Retina (tissue), 1 donor: ENCODE data around the gene SUPT6H.
A peak's percentile ranks its signal among the peaks of the same experiment; 100 is the strongest.

Experiments used
- DNase-seq: peaks from one replicate; pipeline ENCODE4 v3.0.0-alpha.2; 2016

Gene SUPT6H

GRCh38 chr17:28661635-28662526, at the start of gene SUPT6H, which contains the start of gene SDF2:
Gene SUPT6H, plus strand, starts transcription at chr17:28662205. Its CDS starts 11,197 bp downstream, at chr17:28673402.
Gene SDF2, minus strand, starts transcription at chr17:28661906. Its CDS starts 30 bp downstream, at chr17:28661876.
- DNase-seq: peak; percentile 99

- no peak for DNase-seq
Observed at GRCh38 chr17:28612531-28612930, 49.5 kb upstream of the SUPT6H start.

GRCh38 chr17:28612936-28613872, 48.8 kb upstream of the SUPT6H start:
- peak; percentile 44 for DNase-seq

GRCh38 chr17:28613931-28614381, 48.0 kb upstream of the SUPT6H start, which contains the start of gene RSKR:
Gene RSKR, minus strand, starts transcription at chr17:28614185. Its CDS starts 24 bp downstream, at chr17:28614161.
- DNase-seq: no peak

GRCh38 chr17:28615260-28615940, 46.6 kb upstream of the SUPT6H start:
- DNase-seq: no peak

GRCh38 chr17:28616281-28616680, 45.7 kb upstream of the SUPT6H start:
- no peak for DNase-seq

GRCh38 chr17:28618464-28618863, 43.5 kb upstream of the SUPT6H start:
- DNase-seq: no peak

- no peak for DNase-seq
Observed at GRCh38 chr17:28620010-28620409, 42.0 kb upstream of the SUPT6H start.

- DNase-seq: no peak
Observed at GRCh38 chr17:28622186-28622585, 39.8 kb upstream of the SUPT6H start.

GRCh38 chr17:28623696-28624095, 38.3 kb upstream of the SUPT6H start:
- no peak for DNase-seq

DNA sequence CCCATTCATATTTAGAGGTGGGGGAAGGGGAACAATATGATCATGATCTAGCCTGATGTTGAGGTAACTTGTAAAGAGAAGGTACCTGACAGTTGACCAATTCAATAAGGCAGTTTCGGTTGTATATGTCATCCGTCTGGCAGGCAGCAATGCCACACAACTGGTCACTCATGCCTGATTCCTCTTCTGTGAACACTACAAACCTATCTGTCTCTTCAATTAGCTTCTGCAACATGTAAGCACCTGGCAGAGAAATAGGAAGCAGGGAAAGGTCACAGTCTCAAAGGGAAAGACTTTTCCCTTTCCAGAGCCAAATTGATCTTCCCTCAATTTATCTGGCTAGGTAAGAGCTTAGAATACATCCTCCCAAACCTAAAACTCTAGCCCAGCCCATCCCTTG, 37.9 kb upstream of the SUPT6H start:
- no peak for DNase-seq

DNA sequence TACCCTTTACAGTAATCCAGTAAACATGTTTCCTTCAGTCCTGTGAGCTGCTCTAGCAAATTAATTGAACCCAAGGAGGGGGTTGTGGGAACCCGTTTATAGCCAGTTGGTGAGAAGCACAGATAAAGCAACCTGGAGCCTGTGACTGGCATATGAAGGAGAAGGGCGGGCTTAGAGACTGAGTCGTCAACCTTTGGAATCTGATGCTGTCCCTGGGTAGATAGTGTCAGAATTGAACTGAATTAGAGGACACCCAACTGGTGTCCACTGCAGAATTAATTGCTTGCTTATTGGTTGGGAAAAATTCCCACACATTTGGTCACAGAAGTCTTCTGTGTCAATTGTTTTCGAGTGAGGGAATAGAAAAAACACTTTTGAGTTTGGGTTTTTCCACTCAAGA, 35.2 kb upstream of the SUPT6H start:
- DNase-seq: no peak

DNA sequence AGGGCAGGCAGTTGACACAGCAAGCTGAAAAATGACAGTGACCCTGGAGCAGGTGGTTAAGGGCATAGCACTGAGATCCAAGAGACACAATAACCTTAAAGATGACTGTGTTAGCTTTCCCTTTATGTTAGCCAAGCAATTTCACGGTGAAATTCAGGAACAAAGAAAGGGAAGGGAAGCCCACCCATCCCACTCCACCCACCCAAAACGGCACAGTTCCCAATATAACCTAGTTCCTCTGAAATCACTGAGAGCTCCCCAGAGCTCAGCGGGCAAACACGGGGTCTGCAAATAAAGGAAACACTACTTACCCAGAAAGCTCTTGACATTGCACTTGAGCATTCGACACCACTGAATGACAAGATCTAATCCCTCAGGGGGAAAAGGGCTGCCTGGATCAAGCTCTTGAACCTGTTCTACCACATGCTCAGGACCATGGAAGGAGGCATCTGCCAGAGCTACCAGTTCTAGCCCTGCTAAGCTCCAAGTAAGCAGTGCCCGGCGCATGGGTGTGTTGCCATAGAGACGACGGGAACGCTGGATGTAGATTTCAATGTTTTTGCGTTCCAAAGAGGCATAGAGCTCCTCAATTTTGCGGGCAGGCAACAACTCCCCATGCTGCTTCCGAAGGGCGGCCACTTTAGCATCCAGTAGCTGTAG, 27.7 kb upstream of the SUPT6H start:
- DNase-seq: no peak

- no peak for DNase-seq
Observed at GRCh38 chr17:28635506-28635905, 26.5 kb upstream of the SUPT6H start.

- no peak for DNase-seq
Observed at GRCh38 chr17:28641579-28641978, 20.4 kb upstream of the SUPT6H start.

GRCh38 chr17:28643983-28644786, 17.8 kb upstream of the SUPT6H start:
- peak; percentile 47 for DNase-seq

GRCh38 chr17:28644787-28645575, 17.0 kb upstream of the SUPT6H start, which contains the start of gene BLTP2:
Gene BLTP2, minus strand, starts transcription at chr17:28645158. Its CDS starts 102 bp downstream, at chr17:28645056.
- DNase-seq: peak; percentile 95

GRCh38 chr17:28645576-28645939, 16.4 kb upstream of the SUPT6H start:
- no peak for DNase-seq

DNA sequence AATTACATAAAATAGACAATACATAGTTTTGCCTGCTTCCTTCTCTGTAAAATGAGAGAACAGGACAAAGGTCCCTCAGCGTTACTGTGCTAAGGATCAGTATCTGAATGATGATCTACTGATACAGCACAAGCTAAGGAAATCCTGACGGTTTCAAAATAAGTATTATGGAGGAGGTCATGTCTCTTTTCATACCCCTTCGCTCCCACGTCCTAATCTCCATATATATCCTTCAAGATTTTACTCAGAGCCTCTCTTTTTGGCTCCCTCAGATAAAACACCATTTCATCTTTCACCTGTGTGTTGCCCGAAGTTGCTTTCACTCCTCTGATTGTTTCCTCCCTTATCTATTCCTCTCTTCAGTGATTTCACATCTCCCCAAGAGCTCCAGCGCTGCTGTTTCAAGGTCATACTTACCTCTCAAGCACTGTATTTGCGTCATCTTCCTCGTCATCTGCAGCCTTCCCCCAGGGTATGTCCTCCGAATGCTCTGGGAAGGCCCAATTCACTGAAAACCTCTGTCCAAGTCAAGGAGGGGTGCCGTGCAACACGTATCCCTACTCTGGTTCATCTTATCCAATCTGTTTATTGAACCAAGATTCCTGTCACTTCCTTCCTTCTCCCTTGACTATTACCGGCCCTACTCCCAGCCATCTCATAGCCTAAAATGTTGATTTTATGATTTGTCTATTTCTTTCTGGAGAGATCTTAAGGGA, 15.8 kb upstream of the SUPT6H start:
- no peak for DNase-seq

GRCh38 chr17:28648698-28649097, 13.3 kb upstream of the SUPT6H start:
- no peak for DNase-seq
